ENCODE results near the gene YPEL1. TPM values are rescaled to one million over a fixed set of nuclear protein-coding genes. Genes with fewer than 3 reads are reported as not detected.

YPEL1 gene
- total RNA-seq, 1 experiment from 2014 or later, result 0.07 TPM

GRCh38 chr22:21700822-21701221 is 34.8 kb downstream of the YPEL1 start:
- Mint-ChIP-seq H3K27me3 (ENCODE audit: insufficient read depth, unreplicated experiment) (no peaks in the 10 kb centered on the region), H3K4me1 (ENCODE audit: insufficient read depth, unreplicated experiment) (no peaks in the 10 kb centered on the region), H3K4me3 (ENCODE audit: unreplicated experiment) (no peak overlapping the region), H3K9me3 (ENCODE audit: unreplicated experiment) (no peaks in the 10 kb centered on the region), H3K36me3 (ENCODE audit: insufficient read depth, unreplicated experiment) (peaks cover 12% of the 10 kb centered on the region), H3K27ac (ENCODE audit: low read depth, unreplicated experiment) (no peak overlapping the region)
- no peak for DNase-seq (ENCODE audit: unreplicated experiment)
- intact Hi-C loops (cut with micrococcal nuclease), result no loop called here
- TF ChIP-seq, protein P1, sequence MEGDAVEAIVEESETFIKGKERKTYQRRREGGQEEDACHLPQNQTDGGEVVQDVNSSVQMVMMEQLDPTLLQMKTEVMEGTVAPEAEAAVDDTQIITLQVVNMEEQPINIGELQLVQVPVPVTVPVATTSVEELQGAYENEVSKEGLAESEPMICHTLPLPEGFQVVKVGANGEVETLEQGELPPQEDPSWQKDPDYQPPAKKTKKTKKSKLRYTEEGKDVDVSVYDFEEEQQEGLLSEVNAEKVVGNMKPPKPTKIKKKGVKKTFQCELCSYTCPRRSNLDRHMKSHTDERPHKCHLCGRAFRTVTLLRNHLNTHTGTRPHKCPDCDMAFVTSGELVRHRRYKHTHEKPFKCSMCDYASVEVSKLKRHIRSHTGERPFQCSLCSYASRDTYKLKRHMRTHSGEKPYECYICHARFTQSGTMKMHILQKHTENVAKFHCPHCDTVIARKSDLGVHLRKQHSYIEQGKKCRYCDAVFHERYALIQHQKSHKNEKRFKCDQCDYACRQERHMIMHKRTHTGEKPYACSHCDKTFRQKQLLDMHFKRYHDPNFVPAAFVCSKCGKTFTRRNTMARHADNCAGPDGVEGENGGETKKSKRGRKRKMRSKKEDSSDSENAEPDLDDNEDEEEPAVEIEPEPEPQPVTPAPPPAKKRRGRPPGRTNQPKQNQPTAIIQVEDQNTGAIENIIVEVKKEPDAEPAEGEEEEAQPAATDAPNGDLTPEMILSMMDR (IDR thresholded peaks at IDR 0.05; ENCODE audit: unreplicated experiment), result no peak
- CTCF ChIA-PET, result interaction anchor here (0.6 to 1.4 kb wide), 2 partner anchors 9 to 90 kb away, joined by 3 to 7 read pairs; no protein-coding TSS in a partner anchor
- no TSS peak for BruUV-seq (replicated peaks)
- POLR2A ChIA-PET, result interaction anchor here (0.6 kb wide), 1 partner anchor 65 kb away, joined by 3 read pairs; no protein-coding TSS in a partner anchor

DNA sequence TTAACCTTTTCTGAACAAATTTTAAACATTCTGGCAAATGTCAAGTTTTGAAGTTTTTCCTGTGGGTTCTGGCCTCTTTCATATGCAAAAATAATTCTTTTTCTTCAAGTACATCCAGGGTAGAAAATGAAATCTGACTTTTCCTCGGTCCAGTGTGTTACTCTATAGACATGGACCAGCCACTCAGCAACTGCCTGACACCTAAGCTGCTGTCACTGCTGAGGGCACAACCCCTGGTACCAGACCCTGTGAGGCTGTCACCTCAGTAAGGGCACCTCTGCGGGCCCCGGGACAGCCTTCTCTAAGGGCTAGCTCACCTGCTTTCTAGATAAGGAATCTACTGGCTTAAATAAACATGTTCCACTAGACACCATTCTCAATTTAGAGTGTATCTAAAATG is 36.0 kb downstream of the YPEL1 start:
- H3K4me1 Mint-ChIP-seq (ENCODE audit: insufficient read depth, unreplicated experiment), result no peaks in the 10 kb centered on the region
- intact Hi-C loops (cut with micrococcal nuclease), result no loop called here
- POLR2A ChIA-PET, result no interaction called here
- no TSS peak for BruUV-seq (replicated peaks)
- H3K36me3 Mint-ChIP-seq (ENCODE audit: insufficient read depth, unreplicated experiment), result peaks cover 12% of the 10 kb centered on the region
- no peaks in the 10 kb centered on the region for H3K27me3 Mint-ChIP-seq (ENCODE audit: insufficient read depth, unreplicated experiment)
- H3K9me3 Mint-ChIP-seq (ENCODE audit: unreplicated experiment), result no peaks in the 10 kb centered on the region
- TF ChIP-seq, protein P1 (IDR thresholded peaks at IDR 0.05; ENCODE audit: unreplicated experiment), result no peak
- no peak overlapping the region for H3K27ac Mint-ChIP-seq (ENCODE audit: low read depth, unreplicated experiment)
- no peak overlapping the region for H3K4me3 Mint-ChIP-seq (ENCODE audit: unreplicated experiment)
- CTCF ChIA-PET, result interaction anchor here (1.4 kb wide), 1 partner anchor 10 kb away, joined by 7 read pairs; no protein-coding TSS in a partner anchor
- DNase-seq (ENCODE audit: unreplicated experiment), result no peak

GRCh38 chr22:21698430-21699329 is 36.9 kb downstream of the YPEL1 start:
- H3K4me1 Mint-ChIP-seq (ENCODE audit: insufficient read depth, unreplicated experiment), result no peaks in the 10 kb centered on the region
- peaks cover 12% of the 10 kb centered on the region for H3K36me3 Mint-ChIP-seq (ENCODE audit: insufficient read depth, unreplicated experiment)
- BruUV-seq (replicated peaks), result no TSS peak
- TF ChIP-seq, protein P1 (IDR thresholded peaks at IDR 0.05; ENCODE audit: unreplicated experiment), result no peak
- H3K4me3 Mint-ChIP-seq (ENCODE audit: unreplicated experiment), result no peak overlapping the region
- no peaks in the 10 kb centered on the region for H3K9me3 Mint-ChIP-seq (ENCODE audit: unreplicated experiment)
- no peaks in the 10 kb centered on the region for H3K27me3 Mint-ChIP-seq (ENCODE audit: insufficient read depth, unreplicated experiment)
- no peak for DNase-seq (ENCODE audit: unreplicated experiment)
- POLR2A ChIA-PET, result interaction anchor here (0.7 kb wide), 1 partner anchor 101 kb away, joined by 3 read pairs; no protein-coding TSS in a partner anchor
- H3K27ac Mint-ChIP-seq (ENCODE audit: low read depth, unreplicated experiment), result no peak overlapping the region
- intact Hi-C loops (cut with micrococcal nuclease), result no loop called here
- CTCF ChIA-PET, result interaction anchor here (0.9 kb wide), 1 partner anchor 57 kb away, joined by 3 read pairs; no protein-coding TSS in a partner anchor

GRCh38 chr22:21697880-21698279 is 37.7 kb downstream of the YPEL1 start:
- POLR2A ChIA-PET, result interaction anchor here (0.7 kb wide), 1 partner anchor 102 kb away, joined by 3 read pairs; no protein-coding TSS in a partner anchor
- no peak overlapping the region for H3K27ac Mint-ChIP-seq (ENCODE audit: low read depth, unreplicated experiment)
- no peak overlapping the region for H3K4me3 Mint-ChIP-seq (ENCODE audit: unreplicated experiment)
- H3K36me3 Mint-ChIP-seq (ENCODE audit: insufficient read depth, unreplicated experiment), result peaks cover 15% of the 10 kb centered on the region
- intact Hi-C loops (cut with micrococcal nuclease), result no loop called here
- TF ChIP-seq, protein P1 (IDR thresholded peaks at IDR 0.05; ENCODE audit: unreplicated experiment), result no peak
- DNase-seq (ENCODE audit: unreplicated experiment), result no peak
- H3K9me3 Mint-ChIP-seq (ENCODE audit: unreplicated experiment), result no peaks in the 10 kb centered on the region
- no peaks in the 10 kb centered on the region for H3K27me3 Mint-ChIP-seq (ENCODE audit: insufficient read depth, unreplicated experiment)
- BruUV-seq (replicated peaks), result no TSS peak
- CTCF ChIA-PET, result interaction anchor here (0.9 kb wide), 1 partner anchor 57 kb away, joined by 3 read pairs; no protein-coding TSS in a partner anchor
- H3K4me1 Mint-ChIP-seq (ENCODE audit: insufficient read depth, unreplicated experiment), result no peaks in the 10 kb centered on the region

Data from MCF 10A (cell line).